H9 (cell line): Measurements from ENCODE around the gene RDM1. TPM values are rescaled to one million over a fixed set of nuclear protein-coding genes. Genes with fewer than 3 reads are reported as not detected.

ENCODE experiments used
- DNase-seq: peaks from one replicate; pipeline ENCODE4 v3.0.0-alpha.2; 2017
- H2AFZ ChIP-seq: one replicate; pipeline ENCODE4 v1.6.1; 2013; ENCODE audit warnings: mild to moderate bottlenecking, low read length, control low read depth, moderate library complexity
- H2AK5ac ChIP-seq: 2 replicates; pipeline ENCODE4 v1.6.1; 2013; ENCODE audit warnings: low read length, control low read depth, mixed read lengths; ENCODE audit not compliant: insufficient read length
- H2BK120ac ChIP-seq: one replicate; pipeline ENCODE4 v1.6.1; 2013; ENCODE audit warnings: low read depth, mild to moderate bottlenecking, low read length, control low read depth, inconsistent platforms; ENCODE audit not compliant: poor library complexity, severe bottlenecking
- H2BK12ac ChIP-seq: 2 replicates; pipeline ENCODE4 v1.6.1; 2013; ENCODE audit warnings: low read length, control low read depth, mixed read lengths, low read depth; ENCODE audit not compliant: insufficient read length
- H2BK15ac ChIP-seq: 2 replicates; pipeline ENCODE4 v1.6.1; 2013; ENCODE audit warnings: low read depth, low read length, control low read depth
- H2BK20ac ChIP-seq: one replicate; pipeline ENCODE4 v1.6.1; 2013; ENCODE audit warnings: low read depth, mild to moderate bottlenecking, low read length, control low read depth, inconsistent platforms; ENCODE audit not compliant: poor library complexity, severe bottlenecking
- H2BK5ac ChIP-seq: 2 replicates; pipeline ENCODE4 v1.6.1; 2013; ENCODE audit warnings: low read length, control low read depth, mixed read lengths; ENCODE audit not compliant: insufficient read length
- H3K14ac ChIP-seq: 2 replicates; pipeline ENCODE4 v1.6.1; 2013; ENCODE audit warnings: low read length, control low read depth; ENCODE audit not compliant: insufficient read depth
- H3K18ac ChIP-seq: 2 replicates; pipeline ENCODE4 v1.6.1; 2013; ENCODE audit warnings: low read depth, mild to moderate bottlenecking, mixed read lengths, low read length, control low read depth; ENCODE audit not compliant: insufficient read length
- H3K23ac ChIP-seq: 2 replicates; pipeline ENCODE4 v1.6.1; 2013; ENCODE audit warnings: low read length, control low read depth, mixed read lengths, low read depth; ENCODE audit not compliant: insufficient read length
- H3K23me2 ChIP-seq: 2 replicates; pipeline ENCODE4 v1.6.1; 2013; ENCODE audit warnings: low read depth, mild to moderate bottlenecking, mixed read lengths, low read length, control low read depth; ENCODE audit not compliant: insufficient read length, poor library complexity, severe bottlenecking
- H3K27ac ChIP-seq: 2 replicates; pipeline ENCODE4 v1.5.1; 2013; ENCODE audit warnings: low read length, control low read depth, mixed read lengths, low read depth; ENCODE audit not compliant: insufficient read length
- H3K27me3 ChIP-seq: 2 replicates; pipeline ENCODE4 v1.6.1; 2013; ENCODE audit warnings: low read length, control low read depth, inconsistent platforms; ENCODE audit not compliant: insufficient read depth
- H3K4ac ChIP-seq: 2 replicates; pipeline ENCODE4 v1.6.1; 2013; ENCODE audit warnings: low read depth, mild to moderate bottlenecking, control low read depth, inconsistent platforms, low read length, moderate library complexity
- H3K4me1 ChIP-seq: 2 replicates; pipeline ENCODE4 v1.6.1; 2013; ENCODE audit warnings: low read length, control low read depth, inconsistent platforms; ENCODE audit not compliant: insufficient read depth
- H3K4me2 ChIP-seq: 2 replicates; pipeline ENCODE4 v1.6.1; 2013; ENCODE audit warnings: low read length, control low read depth, mixed read lengths; ENCODE audit not compliant: insufficient read length, insufficient read depth
- H3K56ac ChIP-seq: 2 replicates; pipeline ENCODE4 v1.6.1; 2013; ENCODE audit warnings: low read depth, mild to moderate bottlenecking, mixed read lengths, low read length, control low read depth; ENCODE audit not compliant: insufficient read length
- H3K79me1 ChIP-seq: 2 replicates; pipeline ENCODE4 v1.6.1; 2013; ENCODE audit warnings: low read depth, mild to moderate bottlenecking, moderate library complexity, low read length, control low read depth, inconsistent platforms; ENCODE audit not compliant: insufficient read depth, poor library complexity, severe bottlenecking
- H3K79me2 ChIP-seq: 2 replicates; pipeline ENCODE4 v1.6.1; 2013; ENCODE audit warnings: low read length, control low read depth, inconsistent platforms; ENCODE audit not compliant: insufficient read depth
- H3K9ac ChIP-seq: 2 replicates; pipeline ENCODE4 v1.6.1; 2013; ENCODE audit warnings: low read length, control low read depth, mixed read lengths; ENCODE audit not compliant: insufficient read length; ENCODE audit errors: extremely low read depth
- H3K9me3 ChIP-seq: one replicate; pipeline ENCODE4 v1.6.1; 2013; ENCODE audit warnings: low read depth, low read length, inconsistent platforms; ENCODE audit not compliant: control insufficient read depth
- H3T11ph ChIP-seq: one replicate; pipeline ENCODE4 v1.6.1; 2013; ENCODE audit warnings: mild to moderate bottlenecking, low read length, control low read depth, inconsistent platforms
- H4K20me1 ChIP-seq: one replicate; pipeline ENCODE4 v1.6.1; 2013; ENCODE audit not compliant: control insufficient read depth, insufficient read length, insufficient read depth
- H4K5ac ChIP-seq: 2 replicates; pipeline ENCODE4 v1.6.1; 2013; ENCODE audit warnings: low read depth, mild to moderate bottlenecking, mixed read lengths, low read length, control low read depth; ENCODE audit not compliant: insufficient read length
- H4K8ac ChIP-seq: replicated peaks from 2 replicates; pipeline ENCODE4 v1.6.1; 2013; ENCODE audit warnings: low read length, control low read depth, mixed read lengths, low read depth; ENCODE audit not compliant: insufficient read length
- H4K91ac ChIP-seq: 2 replicates; pipeline ENCODE4 v1.6.1; 2013; ENCODE audit warnings: low read depth, mild to moderate bottlenecking, moderate library complexity, mixed read lengths, low read length, control low read depth; ENCODE audit not compliant: insufficient read length
- H3K27ac Mint-ChIP-seq, 3 experiments: 2 replicates in 2 of 3; 3 replicates in 1 of 3; pipeline ENCODE4 v1.8.0; 2020 to 2021; ENCODE audit warnings: mixed read lengths in 3 of 3, mild to moderate bottlenecking in 1 of 3, moderate library complexity in 1 of 3
- H3K27me3 Mint-ChIP-seq: 2 replicates; pipeline ENCODE4 v1.8.0; 2021; ENCODE audit warnings: low read depth, mild to moderate bottlenecking, moderate library complexity, mixed read lengths
- H3K36me3 Mint-ChIP-seq, 3 experiments: 2 replicates in 2 of 3; 3 replicates in 1 of 3; pipeline ENCODE4 v1.8.0; 2020 to 2021; ENCODE audit warnings: low read depth in 3 of 3, mixed read lengths in 3 of 3; ENCODE audit not compliant: insufficient read depth in 1 of 3
- H3K4me1 Mint-ChIP-seq, 2 experiments: 2 replicates each; pipeline ENCODE4 v1.8.0; 2020; ENCODE audit warnings: mixed read lengths in 2 of 2
- H3K4me3 Mint-ChIP-seq, 2 experiments: 2 replicates in 1 of 2; 3 replicates in 1 of 2; pipeline ENCODE4 v1.8.0; 2020 to 2021; ENCODE audit warnings: mild to moderate bottlenecking in 2 of 2, mixed read lengths in 2 of 2, moderate library complexity in 1 of 2
- H3K9me3 Mint-ChIP-seq, 2 experiments: 2 replicates in 1 of 2; 3 replicates in 1 of 2; pipeline ENCODE4 v1.8.0; 2020; ENCODE audit warnings: mild to moderate bottlenecking in 2 of 2, mixed read lengths in 2 of 2, moderate library complexity in 1 of 2
- CTCF ChIP-seq: fragments of 200-600 bp; sonication (generic); conservative IDR thresholded peaks from 3 replicates; pipeline ENCODE4 v1.8.0; 2021; ENCODE audit warnings: antibody characterized with exemption, mild to moderate bottlenecking
- WGBS: extraction: QIAGEN DNeasy Blood & Tissue Kit; methylation state at CpG from one replicate; pipeline ENCODE4 v1.1.7; 2013; ENCODE audit warnings: missing lambda C conversion rate, low lambda C conversion rate, mixed read lengths; ENCODE audit not compliant: insufficient read length; ENCODE audit errors: extremely low coverage; 5-methylcytosine and 5-hydroxymethylcytosine counted together
- total RNA-seq: library from RNA; stranded (reverse); gene quantifications from 2 replicates; pipeline ENCODE4 v1.2.1, GENCODE V29; 2021

RDM1 gene
- total RNA-seq, 1 experiment from 2014 or later: 9.0 TPM

- H4K20me1 ChIP-seq: no peaks in the 10 kb centered on the region
- peaks cover 2% of the 10 kb centered on the region; the same call in 1 of the 2 replicates for H3K27me3 Mint-ChIP-seq
- H2BK15ac ChIP-seq: no peak overlapping the region
- TF ChIP-seq CTCF: no peak
- H3K4me3 Mint-ChIP-seq: no peak overlapping the region
- no peak overlapping the region for H2BK12ac ChIP-seq
- no peaks in the 10 kb centered on the region for H3K79me2 ChIP-seq
- H3K18ac ChIP-seq: no peak overlapping the region
- H3K9ac ChIP-seq: no peak overlapping the region
- H3K4ac ChIP-seq: no peak overlapping the region
- H3K14ac ChIP-seq: no peak overlapping the region
- H3K23ac ChIP-seq: no peak overlapping the region
- H3K9me3 Mint-ChIP-seq: peaks cover 7% of the 10 kb centered on the region in 2 experiments; a peak in 3 of 5 replicates
- H3K27me3 ChIP-seq: no peaks in the 10 kb centered on the region
- no peak overlapping the region for H2BK120ac ChIP-seq
- no peak overlapping the region for H3K56ac ChIP-seq
- H3K4me1 Mint-ChIP-seq: peaks cover 0 to 3% of the 10 kb centered on the region in 2 experiments; a peak in 3 of 4 replicates
- no peaks in the 10 kb centered on the region; a peak in 1 of 7 replicates for H3K36me3 Mint-ChIP-seq
- no peak overlapping the region for H3K27ac Mint-ChIP-seq
- no CpG with 5 or more reads among the region's 9 CpGs for WGBS
- no peak overlapping the region for H2AK5ac ChIP-seq
- no peak overlapping the region for H4K5ac ChIP-seq
- no peak overlapping the region for H4K8ac ChIP-seq
- DNase-seq: no peak
- no peak overlapping the region for H3K27ac ChIP-seq
- no peaks in the 10 kb centered on the region for H3K79me1 ChIP-seq
- H2BK5ac ChIP-seq: no peak overlapping the region
- H3K9me3 ChIP-seq: no peaks in the 10 kb centered on the region
- no peaks in the 10 kb centered on the region for H3K4me1 ChIP-seq
- H2AFZ ChIP-seq: no peak overlapping the region
- no peak overlapping the region for H3K4me2 ChIP-seq
- no peak overlapping the region for H2BK20ac ChIP-seq
- H3K23me2 ChIP-seq: no peaks in the 10 kb centered on the region
- H3T11ph ChIP-seq: no peak overlapping the region
- no peak overlapping the region for H4K91ac ChIP-seq
Measured at GRCh38 chr17:35901631-35902175, 28.9 kb downstream of the RDM1 start.
